OCI-LY1 (cell line): ENCODE measurements around the gene MYO1D.

Experiments
- CTCF ChIP-seq: fragments of 200-600 bp; sonication (generic), shearing (Covaris generic); IDR thresholded peaks from 2 replicates; pipeline ENCODE4 v1.5.1; 2017; ENCODE audit warnings: mild to moderate bottlenecking, antibody characterized with exemption, low read length, moderate library complexity, mixed read lengths
- EZH2 ChIP-seq: fragments of 200-600 bp; sonication (generic), shearing (Covaris generic); IDR thresholded peaks from 2 replicates; pipeline ENCODE4 v1.8.0; 2017; ENCODE audit warnings: borderline replicate concordance, mixed run types, mild to moderate bottlenecking, antibody characterized with exemption, low read length, moderate library complexity, mixed read lengths

- TF ChIP-seq CTCF, result no peak
- TF ChIP-seq EZH2, result no peak
These were observed 249.5 kb downstream of the MYO1D start for GRCh38 chr17:32627239-32627996.
